ENCODE measurements around the gene CALCOCO1.

CALCOCO1 gene

DNA sequence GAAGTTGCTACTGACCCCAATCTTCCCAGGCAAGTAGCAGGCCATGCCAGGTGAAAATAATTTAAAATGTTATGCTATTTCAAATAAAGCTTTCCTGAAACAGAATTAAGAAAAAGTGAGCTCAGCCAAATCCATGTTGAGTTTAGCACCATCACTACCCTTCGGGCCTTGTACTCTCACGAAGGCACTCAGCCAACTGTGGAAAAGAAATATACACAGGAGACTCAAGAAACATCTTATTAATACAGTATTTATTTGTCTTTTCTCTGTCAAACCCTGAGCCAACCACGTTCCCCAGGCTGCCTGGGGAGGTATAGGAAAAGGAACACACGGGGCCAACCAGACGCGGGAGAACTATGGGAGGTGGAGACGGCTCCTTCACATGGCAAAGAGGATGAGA is 62.3 kb downstream of the CALCOCO1 start:
- Histone ChIP-seq H3K27me3 (ENCODE audit: control insufficient read depth, low read length) (no peaks in the 10 kb centered on the region), H3K4me2 (ENCODE audit: low read length) (no peak overlapping the region), H3K4me1 (ENCODE audit: control insufficient read depth, low read length) (no peaks in the 10 kb centered on the region), H4K20me1 (ENCODE audit: control insufficient read depth, insufficient read depth, low read depth, low read length) (no peaks in the 10 kb centered on the region), H3K4me3 (ENCODE audit: low read length) (no peak overlapping the region), H3K27ac (ENCODE audit: low read depth, low read length) (no peak overlapping the region), H3K9me3 (ENCODE audit: control insufficient read depth, insufficient read depth, low read length) (no peaks in the 10 kb centered on the region), H3F3A (ENCODE audit: control insufficient read depth, insufficient read depth) (0 out of 2 replicates have a peak, but pooled peaks cover 5% of the 10 kb centered on the region), H3K36me3 (ENCODE audit: control insufficient read depth, low read length) (peaks cover 48% of the 10 kb centered on the region), H3K9me2 (replicated peaks; ENCODE audit: control insufficient read depth, low read length) (no peaks in the 10 kb centered on the region), H3K79me2 (ENCODE audit: control insufficient read depth, low read length) (no peaks in the 10 kb centered on the region)
- no peak for TF ChIP-seq EZH2phosphoT487 (IDR thresholded peaks at IDR 0.05; ENCODE audit: borderline replicate concordance, low read length)
- TF ChIP-seq, protein P1, sequence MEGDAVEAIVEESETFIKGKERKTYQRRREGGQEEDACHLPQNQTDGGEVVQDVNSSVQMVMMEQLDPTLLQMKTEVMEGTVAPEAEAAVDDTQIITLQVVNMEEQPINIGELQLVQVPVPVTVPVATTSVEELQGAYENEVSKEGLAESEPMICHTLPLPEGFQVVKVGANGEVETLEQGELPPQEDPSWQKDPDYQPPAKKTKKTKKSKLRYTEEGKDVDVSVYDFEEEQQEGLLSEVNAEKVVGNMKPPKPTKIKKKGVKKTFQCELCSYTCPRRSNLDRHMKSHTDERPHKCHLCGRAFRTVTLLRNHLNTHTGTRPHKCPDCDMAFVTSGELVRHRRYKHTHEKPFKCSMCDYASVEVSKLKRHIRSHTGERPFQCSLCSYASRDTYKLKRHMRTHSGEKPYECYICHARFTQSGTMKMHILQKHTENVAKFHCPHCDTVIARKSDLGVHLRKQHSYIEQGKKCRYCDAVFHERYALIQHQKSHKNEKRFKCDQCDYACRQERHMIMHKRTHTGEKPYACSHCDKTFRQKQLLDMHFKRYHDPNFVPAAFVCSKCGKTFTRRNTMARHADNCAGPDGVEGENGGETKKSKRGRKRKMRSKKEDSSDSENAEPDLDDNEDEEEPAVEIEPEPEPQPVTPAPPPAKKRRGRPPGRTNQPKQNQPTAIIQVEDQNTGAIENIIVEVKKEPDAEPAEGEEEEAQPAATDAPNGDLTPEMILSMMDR (IDR thresholded peaks at IDR 0.05; ENCODE audit: low read depth, low read length, poor library complexity, severe bottlenecking) = no peak

DNA sequence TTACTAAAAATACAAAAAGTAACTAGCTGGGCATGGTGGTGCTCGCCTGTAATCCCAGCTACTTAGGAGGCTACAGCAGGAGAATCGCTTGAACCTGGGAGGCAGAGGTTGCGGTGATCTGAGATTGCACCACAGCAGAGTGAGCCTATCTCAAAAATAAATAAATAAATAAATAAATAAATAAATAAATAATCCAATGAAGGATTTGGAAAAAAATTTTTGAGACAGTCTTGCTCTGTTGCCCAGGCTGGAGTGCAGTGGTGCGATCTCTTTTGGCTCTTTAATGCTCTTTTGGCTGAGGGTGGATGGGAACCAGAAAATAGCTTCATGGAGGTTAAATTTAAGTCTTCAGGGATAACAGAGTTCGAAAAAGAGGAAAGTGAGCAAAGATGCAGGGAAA is 63.1 kb downstream of the CALCOCO1 start:
- TF ChIP-seq EZH2phosphoT487 (IDR thresholded peaks at IDR 0.05; ENCODE audit: borderline replicate concordance, low read length) = no peak
- TF ChIP-seq, protein P1 (IDR thresholded peaks at IDR 0.05; ENCODE audit: low read depth, low read length, poor library complexity, severe bottlenecking) = no peak
- Histone ChIP-seq H3K27ac (ENCODE audit: low read depth, low read length) (no peak overlapping the region), H3K4me1 (ENCODE audit: control insufficient read depth, low read length) (no peaks in the 10 kb centered on the region), H3F3A (ENCODE audit: control insufficient read depth, insufficient read depth) (peaks cover 5% of the 10 kb centered on the region; the same call in 1 of the 2 replicates), H3K79me2 (ENCODE audit: control insufficient read depth, low read length) (no peaks in the 10 kb centered on the region), H4K20me1 (ENCODE audit: control insufficient read depth, insufficient read depth, low read depth, low read length) (no peaks in the 10 kb centered on the region), H3K4me3 (ENCODE audit: low read length) (no peak overlapping the region), H3K36me3 (ENCODE audit: control insufficient read depth, low read length) (peaks cover 40% of the 10 kb centered on the region), H3K4me2 (ENCODE audit: low read length) (no peak overlapping the region), H3K9me3 (ENCODE audit: control insufficient read depth, insufficient read depth, low read length) (no peaks in the 10 kb centered on the region), H3K9me2 (replicated peaks; ENCODE audit: control insufficient read depth, low read length) (no peaks in the 10 kb centered on the region), H3K27me3 (ENCODE audit: control insufficient read depth, low read length) (no peaks in the 10 kb centered on the region)

DNA sequence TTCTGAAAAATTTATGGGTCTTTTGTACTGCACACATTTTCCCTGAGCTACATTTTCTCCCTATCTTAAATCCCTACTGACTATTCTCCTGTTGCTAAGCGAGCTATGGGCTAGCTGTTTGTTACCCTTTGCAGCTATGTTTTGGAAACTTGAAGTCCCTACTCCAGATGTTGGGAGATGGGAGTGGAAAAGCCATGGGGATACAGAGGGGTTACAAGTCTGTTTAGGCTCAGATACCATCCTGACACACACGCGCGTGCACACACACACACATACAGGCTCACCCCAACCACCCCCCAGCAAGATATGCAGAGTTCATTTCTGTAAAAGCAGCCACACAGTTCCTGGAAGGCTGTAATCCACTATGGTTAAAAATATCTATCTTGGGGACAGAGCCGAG is 67.2 kb downstream of the CALCOCO1 start:
- Histone ChIP-seq H3K27ac (ENCODE audit: low read depth, low read length) (no peak overlapping the region), H3K36me3 (ENCODE audit: control insufficient read depth, low read length) (peaks cover 13% of the 10 kb centered on the region), H3K9me2 (replicated peaks; ENCODE audit: control insufficient read depth, low read length) (no peaks in the 10 kb centered on the region), H3K9me3 (ENCODE audit: control insufficient read depth, insufficient read depth, low read length) (no peaks in the 10 kb centered on the region), H3K4me1 (ENCODE audit: control insufficient read depth, low read length) (no peaks in the 10 kb centered on the region), H3K4me3 (ENCODE audit: low read length) (no peak overlapping the region), H3K4me2 (ENCODE audit: low read length) (no peak overlapping the region), H3K27me3 (ENCODE audit: control insufficient read depth, low read length) (no peaks in the 10 kb centered on the region), H4K20me1 (ENCODE audit: control insufficient read depth, insufficient read depth, low read depth, low read length) (no peaks in the 10 kb centered on the region), H3F3A (ENCODE audit: control insufficient read depth, insufficient read depth) (peaks cover 3% of the 10 kb centered on the region; the same call in 1 of the 2 replicates), H3K79me2 (ENCODE audit: control insufficient read depth, low read length) (no peaks in the 10 kb centered on the region)
- no peak for TF ChIP-seq EZH2phosphoT487 (IDR thresholded peaks at IDR 0.05; ENCODE audit: borderline replicate concordance, low read length)
- TF ChIP-seq, protein P1 (IDR thresholded peaks at IDR 0.05; ENCODE audit: low read depth, low read length, poor library complexity, severe bottlenecking) = no peak
